Activated naive CD4-positive, alpha-beta T cell treated with anti-CD3 and anti-CD28 coated beads, Interleukin-2, amount 50 U/mL, for 24 hours (primary cell): ENCODE measurements around the gene PRDM7.
"Not testable (repeated sequence)": the region's sequence is repeated elsewhere in the genome, so short reads cannot be mapped to it uniquely, and the experiment has no call there.

Experiments
- H3K27ac Mint-ChIP-seq: one replicate; pipeline ENCODE4 v1.8.0; 2021; ENCODE audit warnings: mild to moderate bottlenecking, mixed read lengths
- H3K27me3 Mint-ChIP-seq: one replicate; pipeline ENCODE4 v1.8.0; 2021; ENCODE audit warnings: mixed read lengths
- H3K36me3 Mint-ChIP-seq: one replicate; pipeline ENCODE4 v1.8.0; 2021; ENCODE audit warnings: mixed read lengths
- H3K4me1 Mint-ChIP-seq: one replicate; pipeline ENCODE4 v1.8.0; 2021; ENCODE audit warnings: mixed read lengths
- H3K4me3 Mint-ChIP-seq: one replicate; pipeline ENCODE4 v1.8.0; 2021; ENCODE audit warnings: mild to moderate bottlenecking, mixed read lengths
- H3K9me3 Mint-ChIP-seq: one replicate; pipeline ENCODE4 v1.8.0; 2021; ENCODE audit warnings: mixed read lengths

PRDM7 gene

DNA sequence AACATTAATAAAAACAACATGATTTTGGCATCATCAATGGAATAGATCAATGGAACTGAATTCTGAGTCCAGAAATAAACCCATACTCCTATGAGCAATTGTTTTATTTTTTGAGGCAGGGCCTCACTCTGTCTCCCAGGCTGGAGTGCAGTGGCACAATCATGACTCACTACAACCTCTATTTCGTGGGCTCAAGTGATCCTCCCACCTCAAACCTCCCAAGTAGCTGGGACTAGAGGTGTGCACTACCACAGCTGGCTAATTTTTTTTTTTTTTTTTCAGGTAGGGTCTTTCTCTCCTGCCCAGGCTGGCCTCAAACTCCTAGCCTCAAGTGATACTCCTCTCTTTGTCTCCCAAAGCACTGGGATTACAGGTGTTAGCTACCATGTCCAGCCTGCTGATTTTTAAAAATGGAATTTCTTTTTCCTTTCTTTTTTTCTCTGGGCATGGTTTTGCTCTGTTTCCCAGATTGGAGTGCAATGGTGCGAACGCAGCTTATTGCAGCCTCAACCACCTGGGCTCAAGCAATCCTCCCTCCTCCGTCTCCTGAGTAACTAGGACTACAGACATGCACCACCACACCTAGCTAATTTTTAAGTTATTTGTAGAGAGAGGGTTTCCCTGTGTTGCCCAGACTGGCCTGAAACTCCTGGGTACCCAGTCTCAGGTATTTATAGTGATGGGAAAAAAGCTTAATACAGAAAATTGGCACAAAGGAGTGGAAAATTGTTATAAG lies 7.3 kb upstream of the PRDM7 start:
- Mint-ChIP-seq H3K27ac (no peak overlapping the region), H3K9me3 (no peaks in the 10 kb centered on the region), H3K36me3 (peaks cover 2% of the 10 kb centered on the region), H3K27me3 (peaks cover 1% of the 10 kb centered on the region), H3K4me3 (no peak overlapping the region), H3K4me1 (peaks cover 11% of the 10 kb centered on the region)

DNA sequence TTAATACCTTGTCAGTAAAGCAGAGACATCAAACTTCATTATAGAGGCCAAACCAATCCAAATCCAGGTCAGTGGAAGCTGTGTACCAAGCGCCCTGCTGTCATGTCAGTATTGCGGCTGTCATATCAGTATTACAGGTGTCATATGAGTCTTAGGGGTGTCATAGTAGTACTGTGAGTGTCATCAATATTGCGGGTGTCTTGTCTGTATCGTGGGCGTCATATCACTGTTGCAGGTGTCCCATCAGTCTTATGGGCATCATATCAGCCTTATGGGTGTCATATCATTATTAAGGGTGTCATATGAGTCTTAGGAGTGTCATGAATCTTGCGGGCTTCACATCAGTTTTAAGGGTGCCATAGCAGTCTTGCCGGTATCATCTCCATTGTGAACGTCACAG lies 6.0 kb upstream of the PRDM7 start:
- peaks cover 11% of the 10 kb centered on the region for H3K4me1 Mint-ChIP-seq
- peak overlapping the region; percentile 98 for H3K4me3 Mint-ChIP-seq
- H3K27me3 Mint-ChIP-seq = peaks cover 1% of the 10 kb centered on the region
- no peak overlapping the region for H3K27ac Mint-ChIP-seq
- no peaks in the 10 kb centered on the region for H3K9me3 Mint-ChIP-seq
- H3K36me3 Mint-ChIP-seq = peaks cover 2% of the 10 kb centered on the region

GRCh38 chr16:90081606-90081970 lies 4.5 kb upstream of the PRDM7 start:
- Mint-ChIP-seq H3K9me3 (no peaks in the 10 kb centered on the region), H3K27me3 (peaks cover 4% of the 10 kb centered on the region), H3K36me3 (peaks cover 2% of the 10 kb centered on the region), H3K4me1 (peaks cover 22% of the 10 kb centered on the region), H3K27ac (peak overlapping the region; percentile 91), H3K4me3 (peak overlapping the region; percentile 98)

DNA sequence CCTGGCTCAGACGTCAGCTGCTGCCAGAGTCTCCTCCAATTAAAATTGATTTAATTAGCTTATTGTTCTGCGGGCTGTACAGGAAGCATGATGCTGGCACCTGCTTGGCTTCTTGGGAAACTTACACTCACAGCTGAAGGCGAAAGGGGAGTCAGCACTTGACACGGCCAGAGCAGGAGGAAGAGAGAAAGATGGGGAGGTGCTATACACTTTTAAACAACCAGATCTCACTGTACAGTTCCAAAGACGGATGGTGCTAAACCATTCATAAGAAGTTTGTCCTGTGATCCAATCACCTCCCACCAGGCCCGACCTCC lies 1.4 kb upstream of the PRDM7 start:
- H3K4me3 Mint-ChIP-seq = no peak overlapping the region
- H3K9me3 Mint-ChIP-seq = no peaks in the 10 kb centered on the region
- H3K36me3 Mint-ChIP-seq = no peaks in the 10 kb centered on the region
- peaks cover 2% of the 10 kb centered on the region for H3K27me3 Mint-ChIP-seq
- no peak overlapping the region for H3K27ac Mint-ChIP-seq
- peaks cover 26% of the 10 kb centered on the region for H3K4me1 Mint-ChIP-seq

DNA sequence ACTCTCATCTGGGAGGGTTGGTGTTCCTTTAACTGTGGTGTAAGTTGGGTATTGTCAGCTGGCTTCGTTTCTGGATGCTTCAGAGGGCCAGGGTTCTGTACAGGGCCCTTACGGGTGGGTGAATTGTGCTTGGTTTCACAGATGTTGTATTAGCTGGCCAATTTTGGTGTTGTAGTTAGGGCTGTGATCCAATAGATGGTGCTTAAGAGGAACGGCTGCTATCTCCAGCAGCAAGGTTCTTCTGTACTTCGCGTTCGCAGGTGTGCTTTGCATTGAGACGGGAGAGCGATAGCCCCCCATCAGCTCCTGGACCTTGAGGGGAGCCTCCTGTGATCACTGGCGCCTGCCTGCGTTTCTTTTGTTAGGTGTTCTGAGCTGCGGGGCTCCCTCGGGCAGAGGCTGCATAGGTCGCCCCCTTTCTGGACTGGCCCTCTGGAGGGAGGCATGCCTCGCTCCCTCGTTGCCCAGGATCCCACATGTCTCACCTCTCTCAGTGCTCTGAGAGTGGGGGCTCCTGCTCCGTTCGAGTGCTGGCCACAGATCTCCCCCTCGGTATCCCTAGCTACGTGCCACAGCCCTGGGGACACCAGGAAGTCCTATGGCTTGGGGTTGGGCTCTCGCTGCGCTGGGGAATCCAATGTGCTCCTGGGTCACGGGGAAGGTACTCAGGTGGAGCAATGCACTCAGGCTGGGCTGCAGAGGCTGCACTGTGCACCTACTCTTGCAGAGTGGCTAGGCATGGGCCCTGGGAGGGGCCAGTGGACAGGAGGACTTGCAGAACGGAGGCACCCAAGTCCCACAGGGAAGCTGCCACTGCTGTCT lies 837 bp upstream of the PRDM7 start:
- no peaks in the 10 kb centered on the region for H3K9me3 Mint-ChIP-seq

DNA sequence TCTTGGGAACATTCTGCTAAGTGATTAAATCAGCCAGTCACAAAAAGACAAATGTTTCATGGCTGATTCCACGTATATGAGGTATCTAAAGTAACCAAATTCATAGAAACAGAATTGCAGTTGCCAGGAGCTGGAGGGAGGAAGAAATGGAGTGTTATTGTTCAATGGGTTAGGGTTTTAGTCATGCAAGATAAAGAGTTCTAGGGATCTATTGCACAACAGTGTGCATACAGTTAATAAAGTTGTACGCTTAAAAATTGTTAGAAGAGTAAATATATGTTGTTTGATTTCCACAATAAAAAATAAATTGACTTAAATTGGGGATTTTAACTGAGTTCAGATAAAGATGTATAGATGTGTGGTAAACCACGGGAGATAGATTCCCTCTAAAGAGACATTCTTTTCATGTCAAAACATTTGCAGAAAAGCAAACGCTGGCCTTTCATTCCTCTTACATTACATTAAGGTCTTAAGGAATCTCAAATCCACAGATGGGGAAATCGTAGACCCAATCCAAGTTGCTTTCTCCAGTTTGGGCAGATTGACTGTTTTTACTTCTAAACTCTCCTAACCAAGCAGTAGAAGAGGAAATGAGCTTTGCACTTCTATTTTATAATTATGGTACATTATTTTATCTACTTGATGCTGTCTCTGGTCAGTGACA lies 4.6 kb downstream of the PRDM7 start:
- H3K4me1 Mint-ChIP-seq = peaks cover 10% of the 10 kb centered on the region
- H3K9me3 Mint-ChIP-seq = no peaks in the 10 kb centered on the region
- H3K36me3 Mint-ChIP-seq = no peaks in the 10 kb centered on the region
- H3K27ac Mint-ChIP-seq = no peak overlapping the region
- peaks cover 4% of the 10 kb centered on the region for H3K27me3 Mint-ChIP-seq
- no peak overlapping the region for H3K4me3 Mint-ChIP-seq

More for the DNA sequence above, 837 bp upstream of the PRDM7 start:
- H3K27ac Mint-ChIP-seq = peak overlapping the region; percentile 10
- peaks cover 25% of the 10 kb centered on the region for H3K4me1 Mint-ChIP-seq
- H3K27me3 Mint-ChIP-seq = peaks cover 2% of the 10 kb centered on the region
- H3K36me3 Mint-ChIP-seq = no peaks in the 10 kb centered on the region
- peak overlapping the region; percentile 81 for H3K4me3 Mint-ChIP-seq

GRCh38 chr16:90070440-90070839 lies 6.7 kb downstream of the PRDM7 start:
- no peak overlapping the region for H3K27ac Mint-ChIP-seq
- H3K27me3 Mint-ChIP-seq = peaks cover 3% of the 10 kb centered on the region
- no peaks in the 10 kb centered on the region for H3K4me1 Mint-ChIP-seq

DNA sequence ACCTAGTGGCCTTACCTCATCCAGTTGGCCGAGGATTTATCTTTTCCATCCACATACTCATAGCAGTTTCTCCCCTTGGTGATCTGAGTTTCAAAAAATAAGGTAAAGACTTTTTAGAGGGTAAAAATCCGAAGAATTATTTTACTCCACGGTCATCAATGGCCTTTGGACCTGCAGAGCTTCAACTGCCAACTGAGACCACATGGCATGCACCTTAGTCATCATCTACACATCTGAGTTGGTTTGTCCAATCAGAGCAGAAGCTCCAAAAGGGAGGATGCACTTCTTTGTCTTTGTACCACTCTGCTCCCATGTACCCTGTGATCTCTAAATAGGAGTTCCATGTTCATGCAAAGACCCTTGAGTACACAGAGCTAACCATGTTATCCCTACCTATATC lies 15.7 kb downstream of the PRDM7 start:
- peaks cover 5% of the 10 kb centered on the region for H3K27me3 Mint-ChIP-seq
- H3K4me1 Mint-ChIP-seq = no peaks in the 10 kb centered on the region
- no peak overlapping the region for H3K4me3 Mint-ChIP-seq
- H3K9me3 Mint-ChIP-seq = no peaks in the 10 kb centered on the region
- H3K27ac Mint-ChIP-seq = no peak overlapping the region
- H3K36me3 Mint-ChIP-seq = no peaks in the 10 kb centered on the region

More at GRCh38 chr16:90070440-90070839, 6.7 kb downstream of the PRDM7 start:
- H3K4me3 Mint-ChIP-seq = no peak overlapping the region
- H3K36me3 Mint-ChIP-seq = no peaks in the 10 kb centered on the region
- no peaks in the 10 kb centered on the region for H3K9me3 Mint-ChIP-seq

GRCh38 chr16:90057738-90058173 lies 19.4 kb downstream of the PRDM7 start:
- H3K27me3 Mint-ChIP-seq = peaks cover 4% of the 10 kb centered on the region
- no peaks in the 10 kb centered on the region for H3K4me1 Mint-ChIP-seq
- H3K4me3 Mint-ChIP-seq = no peak overlapping the region
- H3K27ac Mint-ChIP-seq = peak overlapping the region; percentile 18
- H3K9me3 Mint-ChIP-seq = peaks cover 8% of the 10 kb centered on the region
- H3K36me3 Mint-ChIP-seq = peaks cover 5% of the 10 kb centered on the region

DNA sequence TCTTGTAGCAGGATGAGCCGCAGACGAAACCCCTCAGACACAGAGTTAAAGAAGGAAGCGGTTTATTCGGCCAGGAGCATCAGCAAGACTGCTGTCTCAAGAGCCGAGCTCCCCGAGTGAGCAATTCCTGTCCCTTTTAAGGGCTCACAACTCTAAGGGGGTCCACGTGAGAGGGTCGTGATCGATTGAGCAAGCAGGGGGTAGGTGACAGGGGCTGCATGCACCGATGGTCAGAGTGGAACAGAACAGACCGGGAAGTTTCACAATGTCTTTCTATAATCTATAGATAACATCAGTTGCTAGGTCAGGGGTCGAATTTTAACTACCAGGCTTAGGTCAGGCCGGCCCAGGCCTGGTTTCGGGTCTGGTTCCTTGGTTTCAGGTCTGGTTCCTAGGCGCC lies 20.6 kb downstream of the PRDM7 start:
- H3K27me3 Mint-ChIP-seq, H3K36me3 Mint-ChIP-seq, H3K9me3 Mint-ChIP-seq, H3K4me1 Mint-ChIP-seq, H3K4me3 Mint-ChIP-seq, H3K27ac Mint-ChIP-seq: not testable (repeated sequence)

DNA sequence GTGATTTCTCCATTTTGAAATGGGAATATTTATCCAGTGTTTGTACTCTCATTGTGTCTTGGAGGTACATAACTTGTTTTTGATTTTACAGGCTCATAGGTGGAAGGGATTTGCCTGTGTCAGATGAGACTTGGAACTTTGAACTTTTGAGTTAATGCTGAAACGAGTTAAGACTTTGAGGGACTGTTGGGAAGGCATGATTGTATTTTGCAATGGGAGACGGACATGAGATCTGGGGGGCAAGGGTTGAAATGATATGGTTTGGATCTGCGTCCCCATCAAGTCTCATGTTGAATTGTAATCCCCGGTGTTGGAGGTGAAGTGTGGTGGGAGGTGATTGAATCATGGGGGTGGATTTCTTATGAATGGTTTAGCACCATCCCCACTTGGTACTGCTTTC lies 21.8 kb downstream of the PRDM7 start:
- no peak overlapping the region for H3K4me3 Mint-ChIP-seq
- H3K9me3 Mint-ChIP-seq = peaks cover 8% of the 10 kb centered on the region
- no peaks in the 10 kb centered on the region for H3K27me3 Mint-ChIP-seq
- no peak overlapping the region for H3K27ac Mint-ChIP-seq
- no peaks in the 10 kb centered on the region for H3K4me1 Mint-ChIP-seq
- peaks cover 5% of the 10 kb centered on the region for H3K36me3 Mint-ChIP-seq

DNA sequence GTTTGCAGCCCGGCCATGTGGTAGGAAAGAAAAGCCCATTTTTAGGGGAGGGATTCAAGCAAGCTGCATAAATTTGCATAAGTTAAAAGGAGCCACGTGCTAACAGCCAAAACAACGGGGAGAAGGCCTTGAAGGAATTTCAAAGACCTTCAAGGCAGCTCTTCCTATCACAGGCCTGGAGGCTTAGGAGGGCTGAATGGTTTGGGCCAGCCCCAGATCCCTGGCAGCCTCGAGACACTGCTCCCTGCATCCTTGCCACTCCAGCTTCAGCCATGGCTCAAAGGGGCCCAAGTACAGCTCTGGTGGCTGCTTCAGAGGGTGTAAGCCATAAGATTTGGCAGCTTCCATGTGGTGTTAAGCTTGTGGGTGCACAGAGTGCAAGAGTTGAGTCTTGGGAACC lies 22.6 kb downstream of the PRDM7 start:
- Mint-ChIP-seq H3K27me3 (no peaks in the 10 kb centered on the region), H3K36me3 (peaks cover 5% of the 10 kb centered on the region), H3K9me3 (peaks cover 8% of the 10 kb centered on the region), H3K4me3 (no peak overlapping the region), H3K4me1 (no peaks in the 10 kb centered on the region), H3K27ac (no peak overlapping the region)

- H3K27me3 Mint-ChIP-seq = no peaks in the 10 kb centered on the region
- no peak overlapping the region for H3K27ac Mint-ChIP-seq
- peaks cover 5% of the 10 kb centered on the region for H3K36me3 Mint-ChIP-seq
- H3K4me1 Mint-ChIP-seq = no peaks in the 10 kb centered on the region
- peaks cover 8% of the 10 kb centered on the region for H3K9me3 Mint-ChIP-seq
- H3K4me3 Mint-ChIP-seq = no peak overlapping the region
Observed at GRCh38 chr16:90053902-90054500, 23.1 kb downstream of the PRDM7 start.

GRCh38 chr16:90050969-90051368 lies 26.2 kb downstream of the PRDM7 start:
- no peak overlapping the region for H3K4me3 Mint-ChIP-seq
- peaks cover 8% of the 10 kb centered on the region for H3K4me1 Mint-ChIP-seq
- peaks cover 8% of the 10 kb centered on the region for H3K9me3 Mint-ChIP-seq
- peaks cover 5% of the 10 kb centered on the region for H3K36me3 Mint-ChIP-seq
- H3K27me3 Mint-ChIP-seq = peaks cover 4% of the 10 kb centered on the region
- H3K27ac Mint-ChIP-seq = no peak overlapping the region

- no peak overlapping the region for H3K27ac Mint-ChIP-seq
- H3K9me3 Mint-ChIP-seq = peaks cover 2% of the 10 kb centered on the region
- no peak overlapping the region for H3K4me3 Mint-ChIP-seq
Observed at GRCh38 chr16:90048737-90049330, 28.3 kb downstream of the PRDM7 start.

More at GRCh38 chr16:90048737-90049330, 28.3 kb downstream of the PRDM7 start:
- Mint-ChIP-seq H3K4me1 (peaks cover 8% of the 10 kb centered on the region), H3K36me3 (peaks cover 1% of the 10 kb centered on the region), H3K27me3 (peaks cover 4% of the 10 kb centered on the region)
